Astrocyte (in vitro differentiated cells and primary cell): ENCODE data around the gene LAMA1.

Experiments used
- CTCF ChIP-seq: IDR thresholded peaks from 2 replicates; pipeline ENCODE4 v1.5.1; 2011; ENCODE audit warnings: low read depth, mild to moderate bottlenecking, inconsistent platforms, low read length, moderate library complexity; ENCODE audit not compliant: insufficient read depth
- EZH2 ChIP-seq: IDR thresholded peaks from 2 replicates; pipeline ENCODE4 v1.6.1; 2012; ENCODE audit warnings: mild to moderate bottlenecking, low read length, inconsistent platforms; ENCODE audit not compliant: insufficient read depth

- TF ChIP-seq CTCF (no peak), EZH2 (no peak)
Measured at GRCh38 chr18:6955304-6955703, 162.3 kb downstream of the LAMA1 start.
